Parathyroid adenoma (tissue), 2 donors: ENCODE results near the gene ZRANB3.

ENCODE experiments used
- H2AFZ ChIP-seq: fragments of 300-600 bp; sonication (generic); one replicate; pipeline ENCODE4 v1.7.0; 2017; ENCODE audit warnings: antibody characterized with exemption, mild to moderate bottlenecking
- H3K27ac ChIP-seq: fragments of 300-600 bp; sonication (generic); one replicate; pipeline ENCODE4 v1.7.0; 2017
- H3K27me3 ChIP-seq: fragments of 300-600 bp; sonication (generic); one replicate; pipeline ENCODE4 v1.7.0; 2017; ENCODE audit warnings: low read length; ENCODE audit not compliant: control insufficient read depth, insufficient read depth
- H3K36me3 ChIP-seq: fragments of 300-600 bp; sonication (generic); one replicate; pipeline ENCODE4 v1.7.0; 2017; ENCODE audit warnings: low read length; ENCODE audit not compliant: control insufficient read depth, insufficient read depth
- H3K4me1 ChIP-seq: fragments of 300-600 bp; sonication (generic); one replicate; pipeline ENCODE4 v1.7.0; 2017; ENCODE audit warnings: control low read depth
- H3K4me2 ChIP-seq: fragments of 300-600 bp; sonication (generic); one replicate; pipeline ENCODE4 v1.7.0; 2017; ENCODE audit warnings: low read length
- H3K4me3 ChIP-seq: fragments of 300-600 bp; sonication (generic); one replicate; pipeline ENCODE4 v1.7.0; 2017; ENCODE audit warnings: low read depth, low read length
- H3K79me2 ChIP-seq: fragments of 300-600 bp; sonication (generic); one replicate; pipeline ENCODE4 v1.7.0; 2017; ENCODE audit warnings: control low read depth
- H3K9ac ChIP-seq: fragments of 300-600 bp; sonication (generic); one replicate; pipeline ENCODE4 v1.7.0; 2017; ENCODE audit warnings: mild to moderate bottlenecking
- H3K9me3 ChIP-seq: fragments of 300-600 bp; sonication (generic); one replicate; pipeline ENCODE4 v1.7.0; 2017; ENCODE audit warnings: low read length; ENCODE audit not compliant: control insufficient read depth
- TF ChIP-seq, protein P1 (sequence below): fragments of 300-600 bp; sonication (generic); IDR thresholded peaks from one replicate; pipeline ENCODE4 v1.7.0; 2017; ENCODE audit warnings: antibody characterized with exemption, mild to moderate bottlenecking
- donor health status: primary hyperparathyroidism.

ZRANB3 gene

DNA sequence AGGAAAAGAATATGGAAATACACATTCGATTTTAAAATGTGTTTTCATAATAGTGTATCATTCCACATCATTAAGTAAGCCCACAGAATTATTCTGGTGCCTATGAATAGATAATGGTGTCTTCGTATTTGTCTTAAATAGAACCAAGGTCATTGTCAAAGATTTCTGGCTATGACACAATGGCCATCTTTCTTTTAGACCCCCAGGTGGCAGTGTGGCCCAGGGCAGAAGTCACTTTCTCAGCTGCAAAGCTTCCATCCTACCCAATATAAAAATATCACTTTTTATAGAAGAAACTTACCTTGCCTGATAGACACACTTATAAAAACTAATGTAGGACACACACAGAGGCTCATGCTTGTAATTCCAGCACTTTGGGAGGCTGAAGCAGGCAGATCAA lies 57.5 kb downstream of the ZRANB3 start:
- Histone ChIP-seq H3K4me3 (no peak overlapping the region), H3K79me2 (no peaks in the 10 kb centered on the region), H3K27me3 (no peaks in the 10 kb centered on the region), H3K27ac (no peak overlapping the region), H3K36me3 (no peaks in the 10 kb centered on the region), H3K9me3 (no peaks in the 10 kb centered on the region), H3K4me2 (no peak overlapping the region), H2AFZ (no peak overlapping the region), H3K4me1 (no peaks in the 10 kb centered on the region), H3K9ac (no peak overlapping the region)
- TF ChIP-seq, protein P1, sequence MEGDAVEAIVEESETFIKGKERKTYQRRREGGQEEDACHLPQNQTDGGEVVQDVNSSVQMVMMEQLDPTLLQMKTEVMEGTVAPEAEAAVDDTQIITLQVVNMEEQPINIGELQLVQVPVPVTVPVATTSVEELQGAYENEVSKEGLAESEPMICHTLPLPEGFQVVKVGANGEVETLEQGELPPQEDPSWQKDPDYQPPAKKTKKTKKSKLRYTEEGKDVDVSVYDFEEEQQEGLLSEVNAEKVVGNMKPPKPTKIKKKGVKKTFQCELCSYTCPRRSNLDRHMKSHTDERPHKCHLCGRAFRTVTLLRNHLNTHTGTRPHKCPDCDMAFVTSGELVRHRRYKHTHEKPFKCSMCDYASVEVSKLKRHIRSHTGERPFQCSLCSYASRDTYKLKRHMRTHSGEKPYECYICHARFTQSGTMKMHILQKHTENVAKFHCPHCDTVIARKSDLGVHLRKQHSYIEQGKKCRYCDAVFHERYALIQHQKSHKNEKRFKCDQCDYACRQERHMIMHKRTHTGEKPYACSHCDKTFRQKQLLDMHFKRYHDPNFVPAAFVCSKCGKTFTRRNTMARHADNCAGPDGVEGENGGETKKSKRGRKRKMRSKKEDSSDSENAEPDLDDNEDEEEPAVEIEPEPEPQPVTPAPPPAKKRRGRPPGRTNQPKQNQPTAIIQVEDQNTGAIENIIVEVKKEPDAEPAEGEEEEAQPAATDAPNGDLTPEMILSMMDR = peak; percentile 85

DNA sequence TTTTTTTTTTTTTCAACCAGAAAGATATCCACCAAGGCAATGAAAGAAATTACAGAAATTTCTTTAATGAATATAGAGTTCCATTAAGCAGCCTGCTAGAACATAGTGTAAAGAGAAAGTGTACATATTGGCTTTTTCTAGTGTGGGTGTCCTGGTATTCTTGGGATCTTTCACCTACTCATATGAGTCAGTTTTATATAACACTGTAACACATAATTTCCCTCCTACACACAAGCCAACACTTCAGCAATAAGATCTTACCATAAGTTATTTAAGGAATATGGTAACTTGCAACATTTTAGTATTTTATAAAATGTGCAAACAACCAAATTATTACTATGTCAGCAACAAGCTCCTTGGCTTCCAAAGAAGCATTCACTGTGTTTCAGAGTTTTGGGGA lies 59.9 kb downstream of the ZRANB3 start:
- Histone ChIP-seq H3K36me3 (no peaks in the 10 kb centered on the region), H3K4me1 (no peaks in the 10 kb centered on the region), H3K79me2 (no peaks in the 10 kb centered on the region), H3K9ac (no peak overlapping the region), H3K27me3 (no peaks in the 10 kb centered on the region), H3K4me3 (no peak overlapping the region), H3K9me3 (no peaks in the 10 kb centered on the region), H2AFZ (no peak overlapping the region), H3K27ac (no peak overlapping the region), H3K4me2 (no peak overlapping the region)
- TF ChIP-seq, protein P1 = no peak

DNA sequence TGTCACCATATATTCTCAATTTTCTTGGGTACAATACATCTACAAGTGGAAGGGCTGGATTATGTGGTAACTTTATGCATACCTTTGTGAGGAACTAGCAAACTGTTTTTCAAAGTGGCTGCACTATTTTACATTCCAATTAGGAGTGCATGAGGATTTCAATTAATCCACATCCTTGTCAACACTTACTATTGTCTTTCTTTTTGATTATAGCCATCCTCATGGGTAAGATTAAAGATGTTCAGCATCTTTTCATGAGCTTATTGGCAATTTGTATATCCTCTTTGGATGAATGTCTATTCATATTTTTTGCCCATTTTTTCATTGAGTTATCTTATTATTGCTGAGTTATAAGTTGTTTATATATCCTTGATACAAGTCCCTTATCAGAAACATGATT lies 73.7 kb downstream of the ZRANB3 start:
- Histone ChIP-seq H2AFZ (no peak overlapping the region), H3K27me3 (no peaks in the 10 kb centered on the region), H3K9ac (no peak overlapping the region), H3K4me2 (no peak overlapping the region), H3K4me3 (no peak overlapping the region), H3K36me3 (no peaks in the 10 kb centered on the region), H3K9me3 (no peaks in the 10 kb centered on the region), H3K27ac (no peak overlapping the region), H3K79me2 (no peaks in the 10 kb centered on the region), H3K4me1 (no peaks in the 10 kb centered on the region)
- TF ChIP-seq, protein P1 = no peak

DNA sequence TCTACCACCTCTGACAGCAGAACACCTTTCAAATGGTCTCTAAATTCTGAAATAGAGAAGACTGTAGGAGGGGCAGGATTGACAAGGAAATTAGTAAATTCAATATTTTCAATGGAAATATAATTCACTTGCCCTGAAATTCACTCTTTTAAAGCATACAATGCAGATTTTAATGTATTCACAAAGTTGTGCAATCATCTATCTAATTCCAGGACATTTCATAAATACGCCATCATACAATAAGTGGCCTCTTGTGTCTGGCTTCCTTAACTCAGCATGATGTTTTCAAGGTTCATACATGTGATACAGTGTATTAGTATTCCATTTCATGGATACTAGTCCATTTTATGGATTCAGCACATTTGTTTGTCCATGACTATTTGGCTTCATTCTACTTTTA lies 74.2 kb downstream of the ZRANB3 start:
- Histone ChIP-seq H3K4me1 (no peaks in the 10 kb centered on the region), H3K9ac (no peak overlapping the region), H3K36me3 (no peaks in the 10 kb centered on the region), H3K4me2 (no peak overlapping the region), H3K27me3 (no peaks in the 10 kb centered on the region), H3K4me3 (no peak overlapping the region), H3K27ac (no peak overlapping the region), H2AFZ (no peak overlapping the region), H3K9me3 (no peaks in the 10 kb centered on the region), H3K79me2 (no peaks in the 10 kb centered on the region)
- TF ChIP-seq, protein P1 = no peak

DNA sequence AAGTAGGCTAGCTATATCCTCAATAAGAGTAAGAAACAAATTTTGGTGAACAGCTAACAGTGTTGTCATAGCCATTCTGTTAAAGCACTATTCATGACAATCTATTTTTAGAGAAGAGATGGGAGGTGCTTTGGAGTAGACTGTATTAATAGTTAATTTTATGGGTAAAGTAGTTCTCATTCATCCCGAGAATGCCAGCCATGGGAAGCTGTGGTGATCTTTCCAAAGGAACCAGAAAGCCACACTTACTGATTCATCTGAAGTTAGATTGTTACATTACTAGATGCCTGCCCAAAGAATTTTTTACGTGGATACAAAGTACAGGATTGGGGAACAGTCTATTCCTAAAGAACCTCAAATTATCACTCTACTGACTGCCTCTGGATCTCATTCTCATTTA lies 74.6 kb downstream of the ZRANB3 start:
- no peak overlapping the region for H2AFZ ChIP-seq
- H3K9me3 ChIP-seq = no peaks in the 10 kb centered on the region
- no peaks in the 10 kb centered on the region for H3K79me2 ChIP-seq
- H3K9ac ChIP-seq = no peak overlapping the region
- no peaks in the 10 kb centered on the region for H3K36me3 ChIP-seq
- H3K4me1 ChIP-seq = no peaks in the 10 kb centered on the region
- no peak overlapping the region for H3K4me2 ChIP-seq
- H3K27me3 ChIP-seq = no peaks in the 10 kb centered on the region
- no peak overlapping the region for H3K4me3 ChIP-seq
- no peak overlapping the region for H3K27ac ChIP-seq
- TF ChIP-seq, protein P1 = no peak
